ENCODE results near the gene KCNK15. TPM values are rescaled to one million over a fixed set of nuclear protein-coding genes. Genes with fewer than 3 reads are reported as not detected.

The KCNK15 gene
- total and polyA plus RNA-seq, 2 donors (not counting 1 experiment from before 2014, with no cell fraction given) = 0.17 TPM; not detected in 1

GRCh38 chr20:44768256-44768655 lies 22.6 kb downstream of the KCNK15 start:
- peaks cover 25% of the 10 kb centered on the region for H3K27me3 Mint-ChIP-seq
- no peaks in the 10 kb centered on the region for H4K20me1 ChIP-seq (ENCODE audit: control insufficient read depth, insufficient read depth, low read length, poor library complexity, severe bottlenecking)
- no peak for TF ChIP-seq CTCF (IDR thresholded peaks at IDR 0.05)
- no peak for TF ChIP-seq EZH2 (IDR thresholded peaks at IDR 0.05; ENCODE audit: borderline replicate concordance, insufficient read depth, low read depth, low read length, poor library complexity, severe bottlenecking)
- H3K4me1 ChIP-seq (ENCODE audit: control insufficient read depth in 2 of 2, insufficient read depth in 2 of 2, low read length in 2 of 2) = peaks cover 5 to 9% of the 10 kb centered on the region in 2 donors
- H3K27ac Mint-ChIP-seq = no peak overlapping the region
- H3K4me2 ChIP-seq (replicated peaks; ENCODE audit: low read depth, low read length, poor library complexity, severe bottlenecking) = no peak overlapping the region
- no peak overlapping the region for H3K27ac ChIP-seq (ENCODE audit: low read length in 2 of 2)
- intact Hi-C loops (cut with micrococcal nuclease) = no loop called here
- ATAC-seq (ENCODE audit: low read depth) = no peak
- WGBS (ENCODE audit: insufficient coverage) = 94% methylated on average over 7 of the region's 8 CpGs
- H3K36me3 ChIP-seq (replicated peaks in 1 of 2; ENCODE audit: control extremely low read depth in 1 of 2, control insufficient read depth in 1 of 2, extremely low read depth in 1 of 2, insufficient read depth in 2 of 2, low read length in 1 of 2) = no peaks in the 10 kb centered on the region
- no peak overlapping the region for H3K4me3 Mint-ChIP-seq
- no peak for DNase-seq
- POLR2A ChIA-PET = no interaction called here
- H2AFZ ChIP-seq (ENCODE audit: insufficient read depth, low read depth, low read length, poor library complexity, severe bottlenecking) = no peak overlapping the region
- H3K9me3 Mint-ChIP-seq (ENCODE audit: insufficient read depth) = no peaks in the 10 kb centered on the region
- peaks cover 0 to 2% (median 0%) of the 10 kb centered on the region in 4 experiments for H3K27me3 ChIP-seq (replicated peaks in 1 of 4; ENCODE audit: control extremely low read depth in 1 of 4, control insufficient read depth in 3 of 4, insufficient read depth in 4 of 4, low read length in 3 of 4)
- no peak overlapping the region for H3K9ac ChIP-seq (ENCODE audit: low read length)
- CTCF ChIA-PET = interaction anchor here (0.6 to 2.0 kb wide), 2 partner anchors 21 to 98 kb away, joined by 5 read pairs; no protein-coding TSS in a partner anchor
- H3K79me2 ChIP-seq (ENCODE audit: control insufficient read depth, insufficient read depth, low read length) = no peaks in the 10 kb centered on the region
- peaks cover 15% of the 10 kb centered on the region for H3K4me1 Mint-ChIP-seq
- peaks cover 0 to 5% (median 0%) of the 10 kb centered on the region in 3 donors for H3K9me3 ChIP-seq (ENCODE audit: control extremely low read depth in 1 of 3, control insufficient read depth in 2 of 3, insufficient read depth in 1 of 3, low read length in 2 of 3)
- no peak overlapping the region for H3K4me3 ChIP-seq (ENCODE audit: control extremely low read depth in 1 of 5, extremely low read depth in 1 of 5, insufficient read depth in 1 of 5, low read depth in 2 of 5, low read length in 4 of 5)

- H3K4me2 ChIP-seq (replicated peaks; ENCODE audit: low read depth, low read length, poor library complexity, severe bottlenecking) = no peak overlapping the region
- H3K9ac ChIP-seq (ENCODE audit: low read length) = no peak overlapping the region
- H3K27ac ChIP-seq (ENCODE audit: low read length in 2 of 2) = no peak overlapping the region
- no peak overlapping the region for H3K4me3 ChIP-seq (ENCODE audit: control extremely low read depth in 1 of 5, extremely low read depth in 1 of 5, insufficient read depth in 1 of 5, low read depth in 2 of 5, low read length in 4 of 5)
- Mint-ChIP-seq H3K9me3 (ENCODE audit: insufficient read depth) (no peaks in the 10 kb centered on the region), H3K4me1 (peaks cover 15% of the 10 kb centered on the region), H3K4me3 (peak overlapping the region; percentile 10), H3K27ac (no peak overlapping the region), H3K27me3 (peaks cover 23% of the 10 kb centered on the region)
- no peaks in the 10 kb centered on the region for H3K79me2 ChIP-seq (ENCODE audit: control insufficient read depth, insufficient read depth, low read length)
- ChIA-PET CTCF (interaction anchor here (2.0 kb wide), 1 partner anchor 21 kb away, joined by 5 read pairs; no protein-coding TSS in a partner anchor), POLR2A (no interaction called here)
- ATAC-seq (ENCODE audit: low read depth) (peak; percentile 49), DNase-seq (peak; percentile 28)
- H3K9me3 ChIP-seq (ENCODE audit: control extremely low read depth in 1 of 3, control insufficient read depth in 2 of 3, insufficient read depth in 1 of 3, low read length in 2 of 3) = peaks cover 0 to 5% (median 0%) of the 10 kb centered on the region in 3 donors
- no peak for TF ChIP-seq CTCF (IDR thresholded peaks at IDR 0.05)
- no peak for TF ChIP-seq EZH2 (IDR thresholded peaks at IDR 0.05; ENCODE audit: borderline replicate concordance, insufficient read depth, low read depth, low read length, poor library complexity, severe bottlenecking)
- H4K20me1 ChIP-seq (ENCODE audit: control insufficient read depth, insufficient read depth, low read length, poor library complexity, severe bottlenecking) = no peaks in the 10 kb centered on the region
- 26% methylated on average over 5 of the region's 5 CpGs for WGBS (ENCODE audit: insufficient coverage)
- H3K36me3 ChIP-seq (replicated peaks in 1 of 2; ENCODE audit: control extremely low read depth in 1 of 2, control insufficient read depth in 1 of 2, extremely low read depth in 1 of 2, insufficient read depth in 2 of 2, low read length in 1 of 2) = no peaks in the 10 kb centered on the region
- H3K27me3 ChIP-seq (replicated peaks in 1 of 4; ENCODE audit: control extremely low read depth in 1 of 4, control insufficient read depth in 3 of 4, insufficient read depth in 4 of 4, low read length in 3 of 4) = peaks cover 0 to 3% (median 0%) of the 10 kb centered on the region in 4 experiments
- H3K4me1 ChIP-seq (ENCODE audit: control insufficient read depth in 2 of 2, insufficient read depth in 2 of 2, low read length in 2 of 2) = peaks cover 5 to 9% of the 10 kb centered on the region in 2 donors
- peak overlapping the region; percentile 32 for H2AFZ ChIP-seq (ENCODE audit: insufficient read depth, low read depth, low read length, poor library complexity, severe bottlenecking)
- intact Hi-C loops (cut with micrococcal nuclease) = no loop called here
Observed at GRCh38 chr20:44768854-44769480, 23.3 kb downstream of the KCNK15 start.
